ENCODE data around the gene PTP4A1. TPM values are rescaled to one million over a fixed set of nuclear protein-coding genes. Genes with fewer than 3 reads are reported as not detected.
A peak's percentile ranks its signal among the peaks of the same experiment; 100 is the strongest.

PTP4A1 gene
- total RNA-seq, 1 donor, result 82.1 TPM

GRCh38 chr6:63571361-63572043 is 778 bp upstream of the PTP4A1 start:
- no peaks in the 10 kb centered on the region for H3K9me3 ChIP-seq (ENCODE audit: low read depth, low read length)
- H3K27me3 ChIP-seq (ENCODE audit: insufficient read depth, low read length), result peaks cover 6% of the 10 kb centered on the region
- peaks cover 17% of the 10 kb centered on the region for H3K4me1 ChIP-seq (ENCODE audit: insufficient read depth, low read length)
- peak overlapping the region; percentile 76 for H3K4me3 ChIP-seq (ENCODE audit: low read length)

- Histone ChIP-seq H3K4me3 (ENCODE audit: low read length) (peak overlapping the region; percentile 76), H3K4me1 (ENCODE audit: insufficient read depth, low read length) (peaks cover 17% of the 10 kb centered on the region), H3K9me3 (ENCODE audit: low read depth, low read length) (no peaks in the 10 kb centered on the region), H3K27me3 (ENCODE audit: insufficient read depth, low read length) (peaks cover 6% of the 10 kb centered on the region)
These were observed 431 bp downstream of the PTP4A1 start for GRCh38 chr6:63572747-63573075.

- Histone ChIP-seq H3K27me3 (ENCODE audit: insufficient read depth, low read length) (peaks cover 6% of the 10 kb centered on the region), H3K4me3 (ENCODE audit: low read length) (peak overlapping the region; percentile 76), H3K4me1 (ENCODE audit: insufficient read depth, low read length) (peaks cover 17% of the 10 kb centered on the region), H3K9me3 (ENCODE audit: low read depth, low read length) (no peaks in the 10 kb centered on the region)
These were observed 1.0 kb downstream of the PTP4A1 start for GRCh38 chr6:63573076-63573898.

GRCh38 chr6:63573899-63574553 is 1.7 kb downstream of the PTP4A1 start:
- Histone ChIP-seq H3K4me3 (ENCODE audit: low read length) (peak overlapping the region; percentile 76), H3K9me3 (ENCODE audit: low read depth, low read length) (no peaks in the 10 kb centered on the region), H3K27me3 (ENCODE audit: insufficient read depth, low read length) (peaks cover 6% of the 10 kb centered on the region), H3K4me1 (ENCODE audit: insufficient read depth, low read length) (peaks cover 17% of the 10 kb centered on the region)

- H3K4me3 ChIP-seq (ENCODE audit: low read length), result no peak overlapping the region
- H3K9me3 ChIP-seq (ENCODE audit: low read depth, low read length), result no peaks in the 10 kb centered on the region
- H3K4me1 ChIP-seq (ENCODE audit: insufficient read depth, low read length), result peaks cover 17% of the 10 kb centered on the region
- peaks cover 6% of the 10 kb centered on the region for H3K27me3 ChIP-seq (ENCODE audit: insufficient read depth, low read length)
These were observed 2.2 kb downstream of the PTP4A1 start for GRCh38 chr6:63574554-63574900.

GRCh38 chr6:63576147-63576772 is 4.0 kb downstream of the PTP4A1 start:
- H3K4me1 ChIP-seq (ENCODE audit: insufficient read depth, low read length), result peaks cover 16% of the 10 kb centered on the region
- H3K9me3 ChIP-seq (ENCODE audit: low read depth, low read length), result no peaks in the 10 kb centered on the region
- no peaks in the 10 kb centered on the region for H3K27me3 ChIP-seq (ENCODE audit: insufficient read depth, low read length)
- H3K4me3 ChIP-seq (ENCODE audit: low read length), result no peak overlapping the region

- no peak overlapping the region for H3K4me3 ChIP-seq (ENCODE audit: low read length)
- peaks cover 9% of the 10 kb centered on the region for H3K4me1 ChIP-seq (ENCODE audit: insufficient read depth, low read length)
- no peaks in the 10 kb centered on the region for H3K9me3 ChIP-seq (ENCODE audit: low read depth, low read length)
- no peaks in the 10 kb centered on the region for H3K27me3 ChIP-seq (ENCODE audit: insufficient read depth, low read length)
These were observed 4.9 kb downstream of the PTP4A1 start for GRCh38 chr6:63576985-63577712.

- no peaks in the 10 kb centered on the region for H3K27me3 ChIP-seq (ENCODE audit: insufficient read depth, low read length)
These were observed 6.5 kb downstream of the PTP4A1 start for GRCh38 chr6:63578757-63579156.

GRCh38 chr6:63579937-63580703 is 7.8 kb downstream of the PTP4A1 start:
- Histone ChIP-seq H3K4me3 (ENCODE audit: low read length) (no peak overlapping the region), H3K9me3 (ENCODE audit: low read depth, low read length) (no peaks in the 10 kb centered on the region), H3K27me3 (ENCODE audit: insufficient read depth, low read length) (no peaks in the 10 kb centered on the region), H3K4me1 (ENCODE audit: insufficient read depth, low read length) (no peaks in the 10 kb centered on the region)

More at GRCh38 chr6:63578757-63579156, 6.5 kb downstream of the PTP4A1 start:
- H3K4me3 ChIP-seq (ENCODE audit: low read length), result no peak overlapping the region
- H3K4me1 ChIP-seq (ENCODE audit: insufficient read depth, low read length), result peaks cover 7% of the 10 kb centered on the region
- H3K9me3 ChIP-seq (ENCODE audit: low read depth, low read length), result no peaks in the 10 kb centered on the region

- Histone ChIP-seq H3K4me1 (ENCODE audit: insufficient read depth, low read length) (no peaks in the 10 kb centered on the region), H3K9me3 (ENCODE audit: low read depth, low read length) (no peaks in the 10 kb centered on the region), H3K4me3 (ENCODE audit: low read length) (no peak overlapping the region), H3K27me3 (ENCODE audit: insufficient read depth, low read length) (no peaks in the 10 kb centered on the region)
These were observed 8.4 kb downstream of the PTP4A1 start for GRCh38 chr6:63580704-63580961.

- no peaks in the 10 kb centered on the region for H3K27me3 ChIP-seq (ENCODE audit: insufficient read depth, low read length)
- H3K4me1 ChIP-seq (ENCODE audit: insufficient read depth, low read length), result no peaks in the 10 kb centered on the region
- no peak overlapping the region for H3K4me3 ChIP-seq (ENCODE audit: low read length)
- no peaks in the 10 kb centered on the region for H3K9me3 ChIP-seq (ENCODE audit: low read depth, low read length)
These were observed 9.2 kb downstream of the PTP4A1 start for GRCh38 chr6:63581355-63582013.

GRCh38 chr6:63582579-63583231 is 10.4 kb downstream of the PTP4A1 start:
- H3K27me3 ChIP-seq (ENCODE audit: insufficient read depth, low read length), result no peaks in the 10 kb centered on the region
- no peaks in the 10 kb centered on the region for H3K4me1 ChIP-seq (ENCODE audit: insufficient read depth, low read length)
- H3K4me3 ChIP-seq (ENCODE audit: low read length), result no peak overlapping the region
- no peaks in the 10 kb centered on the region for H3K9me3 ChIP-seq (ENCODE audit: low read depth, low read length)

- Histone ChIP-seq H3K9me3 (ENCODE audit: low read depth, low read length) (no peaks in the 10 kb centered on the region), H3K4me1 (ENCODE audit: insufficient read depth, low read length) (no peaks in the 10 kb centered on the region), H3K4me3 (ENCODE audit: low read length) (no peak overlapping the region), H3K27me3 (ENCODE audit: insufficient read depth, low read length) (no peaks in the 10 kb centered on the region)
These were observed 11.8 kb downstream of the PTP4A1 start for GRCh38 chr6:63584125-63584514.
